ENCODE results near the gene ARHGEF16. TPM values are rescaled to one million over a fixed set of nuclear protein-coding genes. Genes with fewer than 3 reads are reported as not detected.
A peak's percentile ranks its signal among the peaks of the same experiment; 100 is the strongest.

Gene ARHGEF16
- polyA plus RNA-seq, 1 donor from 2014 or later: not detected

GRCh38 chr1:3507636-3508275, 53.3 kb downstream of the ARHGEF16 start:
- Mint-ChIP-seq H3K27ac (peak overlapping the region in 1 of 3 donors; percentile 39), H3K4me3 (no peak overlapping the region), H3K27me3 (no peaks in the 10 kb centered on the region), H3K4me1 (no peaks in the 10 kb centered on the region), H3K36me3 (peaks cover 5% of the 10 kb centered on the region), H3K9me3 (peaks cover 0 to 1% (median 0%) of the 10 kb centered on the region in 3 donors)

GRCh38 chr1:3508757-3509415, 54.4 kb downstream of the ARHGEF16 start:
- H3K27ac Mint-ChIP-seq: no peak overlapping the region
- no peak overlapping the region for H3K4me3 Mint-ChIP-seq
- peaks cover 0 to 1% (median 0%) of the 10 kb centered on the region in 3 donors for H3K9me3 Mint-ChIP-seq
- no peaks in the 10 kb centered on the region for H3K27me3 Mint-ChIP-seq
- H3K4me1 Mint-ChIP-seq: no peaks in the 10 kb centered on the region
- H3K36me3 Mint-ChIP-seq: peaks cover 5% of the 10 kb centered on the region

DNA sequence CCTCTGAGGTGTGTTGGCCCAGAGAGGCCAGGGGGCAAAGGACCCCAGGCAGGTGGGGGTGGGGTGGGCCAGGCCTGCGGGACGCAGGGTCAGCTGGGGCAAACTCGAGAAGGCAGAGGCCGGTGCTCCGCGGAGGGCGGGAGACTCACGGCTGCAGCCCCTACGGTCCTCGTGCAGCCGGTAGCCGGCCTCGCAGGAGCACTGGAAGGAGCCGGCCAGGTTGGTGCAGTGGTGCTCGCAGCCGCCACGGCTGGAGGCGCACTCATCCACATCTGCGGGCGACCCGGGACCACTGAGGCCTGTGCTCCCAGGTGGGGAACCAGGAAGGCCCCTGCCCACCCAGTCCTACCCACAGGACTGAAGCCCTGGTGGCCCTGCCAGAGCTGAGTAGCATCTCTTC, 55.3 kb downstream of the ARHGEF16 start:
- peaks cover 0 to 1% (median 0%) of the 10 kb centered on the region in 3 donors for H3K9me3 Mint-ChIP-seq
- no peak overlapping the region for H3K4me3 Mint-ChIP-seq
- peaks cover 5% of the 10 kb centered on the region for H3K36me3 Mint-ChIP-seq
- H3K27ac Mint-ChIP-seq: no peak overlapping the region
- no peaks in the 10 kb centered on the region for H3K4me1 Mint-ChIP-seq
- no peaks in the 10 kb centered on the region for H3K27me3 Mint-ChIP-seq

- H3K4me3 Mint-ChIP-seq: no peak overlapping the region
- no peaks in the 10 kb centered on the region for H3K4me1 Mint-ChIP-seq
- peaks cover 0 to 1% (median 0%) of the 10 kb centered on the region in 3 donors for H3K9me3 Mint-ChIP-seq
Measured at GRCh38 chr1:3510136-3510955, 55.9 kb downstream of the ARHGEF16 start.

GRCh38 chr1:3510956-3511250, 56.4 kb downstream of the ARHGEF16 start:
- peaks cover 5% of the 10 kb centered on the region for H3K36me3 Mint-ChIP-seq
- no peaks in the 10 kb centered on the region for H3K4me1 Mint-ChIP-seq
- peaks cover 0 to 1% (median 0%) of the 10 kb centered on the region in 3 donors for H3K9me3 Mint-ChIP-seq
- no peaks in the 10 kb centered on the region for H3K27me3 Mint-ChIP-seq
- H3K27ac Mint-ChIP-seq: no peak overlapping the region
- no peak overlapping the region for H3K4me3 Mint-ChIP-seq

More at GRCh38 chr1:3510136-3510955, 55.9 kb downstream of the ARHGEF16 start:
- peaks cover 5% of the 10 kb centered on the region for H3K36me3 Mint-ChIP-seq
- H3K27ac Mint-ChIP-seq: peak overlapping the region in 1 of 3 donors; percentile 67
- H3K27me3 Mint-ChIP-seq: no peaks in the 10 kb centered on the region

GRCh38 chr1:3511306-3511705, 56.8 kb downstream of the ARHGEF16 start:
- Mint-ChIP-seq H3K27me3 (no peaks in the 10 kb centered on the region), H3K4me3 (no peak overlapping the region), H3K36me3 (peaks cover 5% of the 10 kb centered on the region), H3K27ac (no peak overlapping the region), H3K9me3 (peaks cover 0 to 1% (median 0%) of the 10 kb centered on the region in 3 donors), H3K4me1 (no peaks in the 10 kb centered on the region)

GRCh38 chr1:3511856-3512255, 57.4 kb downstream of the ARHGEF16 start:
- Mint-ChIP-seq H3K4me1 (no peaks in the 10 kb centered on the region), H3K36me3 (peaks cover 5% of the 10 kb centered on the region), H3K4me3 (no peak overlapping the region), H3K9me3 (peaks cover 0 to 1% (median 0%) of the 10 kb centered on the region in 3 donors), H3K27me3 (no peaks in the 10 kb centered on the region), H3K27ac (no peak overlapping the region)

- Mint-ChIP-seq H3K27me3 (no peaks in the 10 kb centered on the region), H3K4me1 (no peaks in the 10 kb centered on the region), H3K9me3 (peaks cover 0 to 1% (median 0%) of the 10 kb centered on the region in 3 donors), H3K27ac (no peak overlapping the region), H3K4me3 (no peak overlapping the region), H3K36me3 (peaks cover 3% of the 10 kb centered on the region)
Measured at GRCh38 chr1:3514404-3514803, 59.9 kb downstream of the ARHGEF16 start.

- peaks cover 3% of the 10 kb centered on the region for H3K36me3 Mint-ChIP-seq
- H3K9me3 Mint-ChIP-seq: peaks cover 0 to 1% (median 0%) of the 10 kb centered on the region in 3 donors
- H3K4me1 Mint-ChIP-seq: no peaks in the 10 kb centered on the region
- no peak overlapping the region for H3K27ac Mint-ChIP-seq
- peak overlapping the region in 1 of 4 donors; percentile 21 for H3K4me3 Mint-ChIP-seq
- no peaks in the 10 kb centered on the region for H3K27me3 Mint-ChIP-seq
Measured at GRCh38 chr1:3515272-3515671, 60.8 kb downstream of the ARHGEF16 start.

GRCh38 chr1:3515774-3516480, 61.5 kb downstream of the ARHGEF16 start:
- H3K27me3 Mint-ChIP-seq: no peaks in the 10 kb centered on the region
- H3K9me3 Mint-ChIP-seq: peaks cover 0 to 1% (median 0%) of the 10 kb centered on the region in 3 donors
- peaks cover 1% of the 10 kb centered on the region for H3K36me3 Mint-ChIP-seq
- no peak overlapping the region for H3K4me3 Mint-ChIP-seq
- no peak overlapping the region for H3K27ac Mint-ChIP-seq
- H3K4me1 Mint-ChIP-seq: no peaks in the 10 kb centered on the region

DNA sequence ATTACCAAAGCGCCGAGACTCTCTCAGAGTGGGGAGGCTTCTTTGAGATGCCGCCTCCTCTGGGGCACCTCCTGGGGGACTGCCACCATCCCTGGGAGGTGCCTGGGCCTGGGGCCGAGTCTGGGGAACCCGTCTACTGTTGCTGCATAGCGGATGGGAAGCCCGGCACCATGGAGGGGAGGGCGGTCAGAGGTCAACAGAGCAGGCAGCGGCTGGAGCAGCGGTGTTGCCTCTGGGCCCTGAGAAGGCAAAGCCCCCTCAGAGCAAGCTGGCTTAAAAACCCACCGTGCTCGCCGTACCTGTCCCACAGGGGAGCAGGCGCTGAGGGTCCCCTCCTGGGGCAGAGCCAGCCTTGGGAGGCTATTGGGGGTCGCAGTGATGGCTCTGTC, 62.0 kb downstream of the ARHGEF16 start:
- H3K27ac Mint-ChIP-seq: no peak overlapping the region
- no peaks in the 10 kb centered on the region for H3K27me3 Mint-ChIP-seq
- H3K4me1 Mint-ChIP-seq: no peaks in the 10 kb centered on the region
- H3K9me3 Mint-ChIP-seq: peaks cover 0 to 1% (median 0%) of the 10 kb centered on the region in 3 donors
- no peak overlapping the region for H3K4me3 Mint-ChIP-seq
- no peaks in the 10 kb centered on the region for H3K36me3 Mint-ChIP-seq

- Mint-ChIP-seq H3K4me3 (no peak overlapping the region), H3K4me1 (no peaks in the 10 kb centered on the region), H3K36me3 (no peaks in the 10 kb centered on the region), H3K27me3 (no peaks in the 10 kb centered on the region), H3K9me3 (peaks cover 0 to 1% (median 0%) of the 10 kb centered on the region in 3 donors), H3K27ac (no peak overlapping the region)
Measured at GRCh38 chr1:3516911-3517675, 62.6 kb downstream of the ARHGEF16 start.

DNA sequence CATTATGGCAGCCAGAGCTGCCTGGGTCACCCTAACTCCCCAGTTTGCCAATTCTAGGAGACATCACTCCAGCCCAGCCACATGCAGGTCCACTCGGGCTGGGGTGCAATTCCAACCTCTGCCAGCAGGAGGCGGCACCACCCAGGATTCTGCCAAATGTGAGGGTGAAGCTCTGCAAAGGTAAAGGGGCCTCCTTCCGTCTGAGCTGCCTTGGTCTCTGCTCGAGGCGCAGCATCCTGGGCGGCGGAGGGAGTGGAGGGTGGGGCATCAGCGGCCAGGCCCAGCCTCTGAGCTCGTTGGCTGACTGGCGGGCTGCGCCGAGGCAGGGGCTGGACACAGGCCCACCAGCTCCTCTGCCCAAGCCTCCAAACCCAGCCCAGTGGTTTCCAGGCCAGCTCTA, 63.8 kb downstream of the ARHGEF16 start:
- no peaks in the 10 kb centered on the region for H3K27me3 Mint-ChIP-seq
- H3K4me1 Mint-ChIP-seq: no peaks in the 10 kb centered on the region
- no peak overlapping the region for H3K27ac Mint-ChIP-seq
- no peak overlapping the region for H3K4me3 Mint-ChIP-seq
- H3K36me3 Mint-ChIP-seq: no peaks in the 10 kb centered on the region
- no peaks in the 10 kb centered on the region for H3K9me3 Mint-ChIP-seq

GRCh38 chr1:3518756-3519155, 64.3 kb downstream of the ARHGEF16 start:
- Mint-ChIP-seq H3K9me3 (no peaks in the 10 kb centered on the region), H3K27me3 (no peaks in the 10 kb centered on the region), H3K27ac (no peak overlapping the region), H3K4me3 (no peak overlapping the region), H3K4me1 (no peaks in the 10 kb centered on the region), H3K36me3 (no peaks in the 10 kb centered on the region)

Data from IgD-negative memory B cell (primary cell).